ENCODE measurements around the gene ADGRG2.
A peak's percentile ranks its signal among the peaks of the same experiment; 100 is the strongest.
"Not testable (repeated sequence)": the region's sequence is repeated elsewhere in the genome, so short reads cannot be mapped to it uniquely, and the experiment has no call there.

Gene ADGRG2

DNA sequence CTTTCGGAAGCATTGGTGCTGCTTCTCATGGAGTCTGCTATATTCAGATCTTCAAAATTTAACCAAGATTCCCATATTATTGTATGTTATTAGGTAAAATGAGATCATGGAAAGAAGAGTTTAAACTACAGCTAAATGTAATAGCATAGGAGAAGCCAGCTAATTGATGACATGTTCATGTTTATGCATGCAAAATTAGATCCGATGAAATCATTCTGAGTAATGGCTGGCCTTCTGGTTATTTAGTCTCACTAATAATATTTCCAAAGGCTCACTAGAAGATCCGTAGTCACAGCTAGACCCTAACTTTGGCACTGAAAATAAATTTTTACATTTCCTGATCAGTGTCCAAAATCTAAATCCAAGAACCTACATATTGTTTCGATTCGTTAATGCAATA is 118.5 kb downstream of the ADGRG2 start:
- no peak for DNase-seq

DNA sequence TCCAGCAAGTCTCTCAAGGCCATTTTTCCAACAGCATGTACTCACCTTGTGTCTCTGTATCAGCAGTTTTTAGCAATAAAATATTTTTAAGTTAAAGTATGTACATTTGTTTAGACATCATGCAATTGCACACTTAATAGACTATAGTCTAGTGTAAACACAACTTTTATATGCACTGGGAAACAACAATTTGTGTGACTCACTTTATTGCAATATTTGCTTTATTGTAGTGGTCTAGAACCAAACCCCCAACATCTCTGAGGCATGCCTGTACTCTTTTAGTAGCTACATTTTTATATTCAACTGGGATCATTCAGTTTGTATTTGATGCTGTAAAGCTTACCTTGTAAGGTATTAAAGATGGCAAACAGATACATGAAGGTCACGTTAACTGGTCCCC is 123.6 kb downstream of the ADGRG2 start:
- DNase-seq, result no peak

DNA sequence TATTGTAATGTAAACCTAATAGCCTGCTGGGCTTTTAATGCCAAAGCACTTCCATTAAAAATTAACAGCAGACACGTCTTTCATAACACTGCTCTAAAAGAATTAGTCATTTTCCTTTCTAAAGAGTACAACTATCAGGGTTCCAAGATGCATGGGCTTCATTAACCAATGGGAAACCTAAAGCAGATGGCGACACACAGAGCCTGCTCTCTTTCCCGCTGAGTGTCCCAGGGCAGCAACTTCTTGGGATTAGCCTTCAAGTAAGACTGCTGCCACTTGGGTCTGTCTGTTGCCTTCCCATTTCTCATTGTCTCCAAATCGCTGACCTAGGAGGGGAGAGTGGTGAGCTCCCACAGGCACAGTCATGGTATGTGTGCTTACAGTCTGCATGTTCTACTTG is 124.4 kb downstream of the ADGRG2 start:
- DNase-seq, result no peak

DNA sequence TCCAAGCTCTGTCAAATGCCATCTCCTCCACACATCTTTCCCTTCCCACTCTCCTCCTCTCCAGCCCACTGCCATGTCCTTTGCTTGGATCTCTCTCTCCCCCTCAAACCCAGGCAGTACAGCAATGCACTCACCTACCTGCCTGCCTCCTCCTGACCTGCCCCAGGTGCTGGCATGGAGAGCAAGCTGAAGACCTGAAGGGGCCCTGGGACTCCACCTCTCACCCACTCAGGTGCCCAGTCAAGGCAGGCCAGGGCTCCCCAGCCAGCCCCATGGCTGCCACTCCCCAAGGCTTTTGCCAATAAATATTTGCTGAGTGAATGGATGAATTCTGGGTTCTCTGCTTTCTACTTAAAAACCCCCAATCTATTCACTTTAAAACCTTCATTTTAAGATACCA is 125.7 kb downstream of the ADGRG2 start:
- DNase-seq, result no peak

DNA sequence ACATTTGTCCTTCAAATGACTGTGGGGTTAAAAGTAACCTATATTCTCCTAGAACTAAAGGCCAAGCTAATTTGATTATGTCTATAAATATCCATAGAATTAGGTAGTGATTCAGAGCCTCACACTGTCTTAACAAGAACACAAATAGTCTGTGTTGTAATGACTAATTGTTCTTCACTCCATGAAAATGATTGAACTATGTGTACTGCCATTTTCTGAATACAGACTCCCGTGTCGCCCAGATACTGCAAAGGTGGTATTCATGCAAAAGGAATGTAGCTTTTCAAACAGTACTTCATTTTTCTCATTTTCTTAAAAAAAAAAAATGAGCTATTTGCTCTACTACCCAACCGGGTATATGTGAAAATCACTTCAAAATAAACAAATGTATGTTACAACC is 127.0 kb downstream of the ADGRG2 start:
- no peak for DNase-seq

DNA sequence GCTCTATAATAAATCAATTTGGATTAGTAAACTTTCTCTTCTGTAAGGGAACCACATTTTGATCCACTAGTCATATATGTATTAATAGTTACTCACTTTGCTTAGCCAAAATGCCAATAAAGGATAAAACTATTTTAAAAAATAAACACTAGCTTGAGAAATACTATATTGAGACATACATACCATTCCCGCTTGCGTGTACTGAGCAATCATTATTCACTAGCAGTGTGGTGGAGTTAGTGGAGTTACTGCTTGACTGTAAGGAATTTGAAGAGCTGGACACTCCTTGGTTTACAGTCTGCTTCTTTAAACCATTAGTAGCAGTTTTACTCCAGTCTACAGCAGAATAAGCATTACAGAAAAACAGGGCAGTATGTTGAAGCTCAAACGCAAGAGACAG is 127.6 kb downstream of the ADGRG2 start:
- DNase-seq, result no peak

DNA sequence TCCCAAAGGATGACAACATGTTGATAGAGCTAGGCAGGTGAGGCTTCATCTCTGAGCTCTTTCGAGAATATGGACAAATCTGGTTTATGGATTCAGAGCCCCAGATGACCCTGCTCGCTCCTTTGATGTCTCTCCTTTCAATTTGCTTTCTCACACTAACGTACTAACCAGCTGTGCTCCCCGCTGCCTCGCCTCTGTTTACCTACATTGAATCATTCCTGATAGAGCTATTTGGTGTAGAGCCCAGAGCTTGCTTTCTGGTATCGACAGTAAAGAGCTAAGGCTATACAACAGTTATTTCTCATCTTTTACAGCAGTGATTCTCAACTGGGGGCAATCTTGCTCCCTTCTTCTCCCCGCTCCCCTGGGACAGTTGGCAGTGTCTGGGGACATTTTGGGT is 129.4 kb downstream of the ADGRG2 start:
- DNase-seq, result no peak

DNA sequence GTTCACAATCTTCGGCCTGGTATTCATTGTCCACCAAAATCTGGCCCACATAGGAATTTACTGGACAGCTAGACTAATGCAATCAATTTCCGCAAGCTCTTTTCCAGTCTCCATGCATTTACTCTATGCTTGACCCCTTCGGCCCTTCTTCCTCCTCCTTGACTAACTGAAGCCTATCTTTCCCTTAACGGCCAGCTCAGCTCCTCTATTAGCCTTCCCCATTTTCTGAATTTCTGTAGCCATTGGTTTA is 137.2 kb downstream of the ADGRG2 start:
- no peak for DNase-seq

DNA sequence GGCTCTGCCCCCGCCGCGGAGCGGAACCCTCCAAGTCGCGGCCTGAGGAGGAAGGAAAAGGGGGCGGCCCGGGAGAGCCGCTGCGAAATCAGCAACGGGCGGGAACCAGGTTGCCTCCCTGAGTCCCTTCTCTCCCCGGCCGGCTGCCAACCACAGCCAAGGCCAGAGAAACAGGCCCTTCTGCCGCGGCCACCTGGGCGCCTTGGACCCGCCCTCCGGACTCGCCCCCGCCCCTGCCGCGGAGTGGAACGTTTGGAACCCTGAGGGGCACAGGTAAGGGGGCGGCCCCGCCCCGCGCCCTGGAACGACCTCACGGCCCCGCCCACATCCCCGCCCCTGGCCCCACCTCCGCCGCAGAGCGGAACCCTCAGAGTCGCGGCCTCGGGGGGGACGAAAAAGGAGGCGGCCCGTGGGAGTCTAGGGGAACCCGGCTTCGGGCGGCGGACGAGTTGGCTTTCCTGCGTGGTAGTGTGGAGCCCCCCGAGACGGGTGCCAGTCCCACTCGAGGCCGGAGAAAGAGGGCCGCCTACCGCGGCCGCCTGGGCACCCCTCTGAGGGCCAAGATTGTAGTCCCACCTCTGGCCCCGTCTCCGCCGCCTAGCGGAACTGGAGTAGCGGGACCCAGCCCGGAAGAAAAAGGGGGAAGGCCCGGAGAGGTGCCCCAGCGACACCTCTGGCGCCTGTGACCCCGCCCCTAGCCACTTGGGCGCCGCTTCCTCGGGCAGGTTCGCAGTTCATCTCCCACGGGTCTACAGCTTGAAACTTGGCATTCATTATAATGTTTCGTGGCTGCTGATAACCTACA is 137.7 kb downstream of the ADGRG2 start:
- peak; percentile 86 to 97 (median 96) for DNase-seq

DNA sequence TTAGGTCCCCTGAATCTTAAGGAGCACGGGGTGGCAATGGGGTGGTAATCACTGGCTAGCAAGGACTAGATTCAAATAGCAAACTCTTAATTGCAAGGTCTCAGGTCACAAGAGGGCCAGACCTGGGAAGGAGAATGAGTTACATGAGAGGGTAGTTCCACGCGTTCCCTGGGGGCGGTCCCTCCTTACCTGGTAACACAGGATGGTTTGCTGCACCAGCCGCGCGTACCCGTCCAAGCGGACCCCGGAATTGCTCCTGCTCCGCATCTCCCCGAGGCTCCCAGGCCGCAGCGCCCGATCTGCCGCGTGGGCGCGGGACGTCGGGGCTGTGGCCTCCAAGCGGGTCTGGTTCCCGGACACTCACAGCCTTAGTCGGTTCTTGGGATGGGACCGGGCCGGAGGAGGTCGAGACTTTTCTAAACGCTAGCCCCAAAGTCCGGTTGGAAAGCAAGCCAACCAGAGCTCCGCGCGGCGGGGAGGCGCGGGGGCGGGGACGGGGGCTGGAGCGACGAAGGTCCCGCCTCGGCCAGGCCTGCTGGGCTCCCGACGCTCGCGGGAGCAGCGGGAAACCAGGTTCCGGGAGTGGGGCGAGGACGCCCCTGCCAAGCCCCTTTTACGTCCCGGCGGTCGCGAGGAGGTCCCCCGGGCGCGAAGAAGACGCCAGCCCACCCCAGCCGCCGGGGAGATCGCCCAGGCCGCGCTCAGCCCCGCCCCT is 138.4 kb downstream of the ADGRG2 start, which contains the start of gene PHKA2:
Gene PHKA2, minus strand, starts transcription at position 449 of the 715 bp plus-strand sequence. Its CDS starts 182 bp downstream, at position 267.
- peak in 2 of 3 experiments; percentile 47 to 89 for DNase-seq

DNA sequence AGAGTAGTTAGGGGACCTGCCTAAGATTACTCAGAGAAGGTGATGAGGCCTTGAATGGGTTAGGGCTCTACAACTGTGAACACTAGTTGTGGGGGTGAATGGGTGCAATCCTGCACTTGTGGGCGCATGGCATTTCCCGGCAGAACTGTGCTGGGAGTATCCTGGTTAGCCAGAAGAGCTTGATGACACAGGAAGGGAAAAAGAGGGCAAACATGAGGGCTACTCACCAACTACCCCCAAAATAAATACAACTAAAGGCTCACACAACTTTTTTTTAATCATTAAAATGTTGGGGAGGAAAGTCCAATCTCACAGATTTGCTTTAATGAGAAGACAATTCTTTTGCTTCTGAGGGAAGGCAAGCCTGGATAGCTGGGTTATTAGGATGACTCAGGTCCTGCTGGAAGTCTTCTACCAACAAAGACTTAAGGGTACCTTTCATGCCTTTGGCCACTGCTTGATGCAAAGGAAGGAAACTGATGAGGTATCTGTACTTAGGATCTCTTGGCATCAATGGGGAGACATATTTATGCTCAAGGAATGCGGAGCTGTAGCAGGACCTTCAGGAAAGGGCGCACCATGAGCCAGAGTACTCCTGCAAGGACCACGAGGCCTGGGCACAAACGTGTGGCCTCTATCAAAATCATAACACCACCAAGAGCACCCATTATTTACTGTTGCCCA is 141.0 kb downstream of the ADGRG2 start:
- no peak for DNase-seq

DNA sequence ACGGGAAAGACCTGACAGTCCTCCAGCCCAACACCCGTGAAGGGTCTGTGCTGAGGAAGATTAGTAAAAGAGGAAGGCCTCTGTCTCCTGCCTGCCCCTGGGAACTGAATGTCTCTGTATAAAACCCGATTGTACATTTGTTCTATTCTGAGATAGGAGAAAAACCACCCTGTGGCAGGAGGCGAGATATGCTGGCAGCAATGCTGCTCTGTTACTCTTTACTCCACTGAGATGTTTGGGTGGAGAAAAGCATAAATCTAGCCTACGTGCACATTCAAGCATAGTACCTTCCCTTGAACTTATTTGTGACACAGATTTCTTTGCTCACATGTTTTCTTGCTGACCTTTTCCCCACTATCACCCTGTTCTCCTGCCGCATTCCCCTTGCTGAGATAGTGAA is 142.0 kb downstream of the ADGRG2 start:
- DNase-seq, result not testable (repeated sequence)

DNA sequence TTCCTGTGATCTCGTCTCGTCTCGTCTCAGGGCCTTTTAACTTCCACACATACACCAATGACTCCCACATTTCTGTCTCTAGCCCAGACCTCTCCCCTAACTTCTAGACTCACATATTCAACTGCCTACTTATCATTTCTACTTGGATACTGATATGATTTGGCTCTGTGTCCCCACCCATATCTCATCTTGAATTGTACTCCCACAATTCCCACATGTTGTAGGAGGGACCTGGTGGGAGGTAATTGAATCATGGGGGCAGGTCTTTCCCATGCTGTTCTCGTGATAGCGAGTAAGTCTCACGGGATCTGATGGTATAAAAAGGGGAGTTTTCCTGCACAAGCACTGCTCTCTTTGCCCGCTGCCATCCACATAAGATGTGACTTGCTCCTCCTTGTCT is 147.3 kb downstream of the ADGRG2 start:
- DNase-seq, result no peak

DNA sequence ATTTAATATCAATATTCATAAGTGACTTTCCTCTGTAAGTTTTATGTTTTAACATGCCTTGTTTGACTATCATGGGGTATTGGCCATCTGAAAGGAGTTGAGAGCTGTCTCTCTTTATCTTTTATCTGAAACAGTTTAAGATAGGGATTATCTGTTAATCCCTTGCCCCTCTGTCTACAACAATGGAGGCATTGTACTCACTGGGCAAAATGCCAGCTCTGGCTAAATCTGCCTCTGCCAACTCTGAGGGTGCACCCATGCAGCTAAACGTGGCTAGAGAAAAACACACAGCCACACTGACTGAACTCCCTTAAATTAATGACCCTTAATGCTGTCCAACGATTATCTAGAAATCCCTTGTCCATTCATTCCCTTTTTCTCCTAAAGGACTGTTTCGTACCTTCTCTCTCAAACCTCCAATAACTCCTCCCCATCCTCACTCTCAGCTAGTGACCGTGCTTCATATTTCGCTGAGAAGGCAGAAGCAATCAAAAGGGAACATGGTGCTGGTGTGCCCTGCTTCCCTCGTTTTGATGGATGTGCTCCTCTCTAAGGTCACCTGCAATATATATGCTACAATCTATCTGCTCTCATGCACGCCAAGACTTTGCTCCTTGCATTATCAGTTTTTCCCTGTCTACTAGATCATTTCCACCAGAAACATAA is 148.6 kb downstream of the ADGRG2 start:
- DNase-seq, result peak in 2 of 3 experiments; percentile 24 to 59

DNA sequence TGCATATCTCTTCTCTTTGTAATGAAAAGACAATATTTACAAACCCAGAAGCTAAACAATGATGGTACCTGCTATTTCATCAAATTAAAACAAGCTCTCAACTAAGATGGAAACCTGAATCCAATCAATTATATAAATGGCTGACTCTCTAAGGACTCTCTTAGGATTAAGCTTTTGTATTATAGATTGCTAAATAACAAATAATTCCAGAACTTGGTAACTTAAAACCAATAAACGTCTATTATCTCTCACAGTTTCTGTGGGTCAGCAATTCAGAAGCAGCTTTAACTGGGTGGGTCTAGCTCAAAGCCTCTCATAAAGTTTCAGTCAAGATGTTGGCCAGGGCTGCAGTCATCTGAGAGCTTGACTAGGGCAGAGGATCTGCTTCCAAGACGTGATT is 150.8 kb downstream of the ADGRG2 start:
- no peak for DNase-seq

DNA sequence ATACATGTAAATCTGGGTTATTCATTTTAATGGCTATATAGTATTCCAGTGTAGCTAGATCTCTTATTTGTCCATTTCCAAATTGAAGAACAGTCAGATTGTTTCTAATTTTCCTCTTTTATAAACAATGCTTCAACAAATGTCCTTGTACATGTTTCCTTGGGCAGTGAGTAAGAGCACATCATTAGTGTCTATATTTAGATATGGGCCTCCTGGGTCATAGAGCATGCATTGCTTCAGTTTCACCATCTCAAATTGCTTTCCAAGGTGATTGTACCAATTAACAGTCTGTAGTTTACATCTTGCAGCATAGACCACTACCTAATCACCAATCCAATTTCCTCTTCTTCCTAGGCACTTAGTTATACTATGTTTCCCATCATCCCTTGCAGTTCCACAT is 151.8 kb downstream of the ADGRG2 start:
- no peak for DNase-seq

DNA sequence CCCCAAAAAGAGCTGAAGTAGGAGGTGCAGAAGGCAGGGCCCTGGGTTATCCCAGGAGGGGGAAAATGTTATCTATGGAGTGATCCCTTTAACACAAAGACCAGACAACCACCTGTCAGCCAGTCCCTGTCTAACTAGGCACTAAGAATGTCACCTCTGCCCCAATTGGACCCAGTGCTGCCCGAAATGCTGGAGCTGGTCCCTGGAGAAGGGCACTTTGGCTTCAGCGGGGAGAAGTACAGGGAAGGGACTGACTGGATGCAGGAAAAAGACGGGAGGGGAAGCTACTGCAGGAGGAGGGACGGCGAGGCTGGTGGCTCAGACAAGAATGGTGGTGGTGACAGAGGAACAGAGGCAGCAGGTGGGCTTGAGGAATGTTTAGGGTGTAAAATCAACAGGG is 155.6 kb downstream of the ADGRG2 start:
- DNase-seq, result no peak

DNA sequence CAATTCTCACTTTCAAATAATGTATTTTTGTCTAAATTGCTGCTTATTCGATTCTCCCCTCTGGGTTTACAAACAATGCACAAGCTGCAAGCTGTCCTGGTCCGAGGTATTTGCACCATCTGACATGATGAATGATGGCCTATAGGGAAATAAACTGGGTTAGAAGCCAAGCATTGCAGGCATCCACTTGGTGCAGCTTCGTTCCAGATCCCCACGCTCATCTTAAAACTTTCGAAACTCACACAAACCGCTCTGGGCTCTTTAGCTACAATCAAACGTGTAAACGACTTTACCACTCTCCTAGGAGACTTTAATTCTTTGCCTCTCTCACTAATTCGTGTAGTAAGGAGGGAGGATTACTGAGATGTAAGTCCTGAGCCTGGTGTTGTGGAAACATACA is 157.4 kb downstream of the ADGRG2 start:
- no peak for DNase-seq

DNA sequence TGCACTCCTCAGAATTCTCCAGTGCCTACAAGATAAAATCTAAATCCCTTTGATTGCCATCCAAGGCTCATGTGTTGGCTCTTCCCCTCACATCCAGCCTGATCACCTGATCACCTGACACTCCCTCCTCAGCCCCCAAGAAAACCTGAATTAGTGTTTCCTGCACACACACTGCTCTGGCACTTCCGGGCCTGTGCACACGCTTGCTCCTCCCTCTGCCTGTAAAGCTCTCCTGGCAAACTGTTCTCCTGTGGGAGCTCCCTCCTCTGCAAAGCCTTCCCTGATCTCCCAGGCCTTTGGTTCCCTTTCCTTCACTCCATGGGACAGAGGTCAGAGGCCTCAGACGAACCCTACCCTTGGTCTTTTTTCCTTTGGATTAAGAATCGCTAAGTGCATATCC is 158.2 kb downstream of the ADGRG2 start:
- DNase-seq, result no peak

DNA sequence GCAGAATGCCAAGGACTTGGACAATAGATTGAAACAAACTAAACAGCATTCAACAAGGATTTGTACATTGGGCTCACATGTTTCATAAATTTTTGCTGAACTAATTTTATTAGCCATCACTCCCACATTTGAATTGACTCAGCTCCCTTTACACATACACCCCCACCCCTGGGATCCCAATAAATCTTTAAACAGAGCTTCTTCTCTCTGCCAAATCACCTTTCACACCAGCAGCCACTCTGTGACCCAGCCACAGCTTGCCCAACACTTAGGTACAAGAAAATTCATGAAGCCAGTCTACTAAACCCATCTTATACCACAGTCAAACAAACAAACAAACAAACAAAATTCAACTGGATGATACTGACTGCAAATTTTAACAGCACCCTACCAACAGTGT is 159.9 kb downstream of the ADGRG2 start:
- DNase-seq, result no peak

DNA sequence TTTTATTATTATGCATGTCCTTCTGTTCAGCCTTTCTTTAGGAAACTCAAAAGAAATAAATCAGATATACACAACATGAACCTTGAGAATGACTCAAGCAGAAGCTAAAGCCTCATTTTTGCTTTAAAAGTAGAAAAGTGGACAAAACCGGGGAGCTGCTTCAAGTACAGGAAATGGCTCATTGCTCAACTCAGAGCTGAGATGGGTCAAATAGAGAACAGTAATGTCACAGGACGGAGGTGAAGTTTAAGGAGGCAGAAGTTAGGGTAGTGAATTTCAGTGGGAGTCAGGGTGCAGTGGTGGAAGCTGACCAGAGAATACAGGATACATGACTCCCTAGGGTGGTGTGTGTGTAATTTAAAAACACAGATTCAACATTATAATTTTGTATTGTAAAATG is 160.6 kb downstream of the ADGRG2 start:
- no peak for DNase-seq

DNA sequence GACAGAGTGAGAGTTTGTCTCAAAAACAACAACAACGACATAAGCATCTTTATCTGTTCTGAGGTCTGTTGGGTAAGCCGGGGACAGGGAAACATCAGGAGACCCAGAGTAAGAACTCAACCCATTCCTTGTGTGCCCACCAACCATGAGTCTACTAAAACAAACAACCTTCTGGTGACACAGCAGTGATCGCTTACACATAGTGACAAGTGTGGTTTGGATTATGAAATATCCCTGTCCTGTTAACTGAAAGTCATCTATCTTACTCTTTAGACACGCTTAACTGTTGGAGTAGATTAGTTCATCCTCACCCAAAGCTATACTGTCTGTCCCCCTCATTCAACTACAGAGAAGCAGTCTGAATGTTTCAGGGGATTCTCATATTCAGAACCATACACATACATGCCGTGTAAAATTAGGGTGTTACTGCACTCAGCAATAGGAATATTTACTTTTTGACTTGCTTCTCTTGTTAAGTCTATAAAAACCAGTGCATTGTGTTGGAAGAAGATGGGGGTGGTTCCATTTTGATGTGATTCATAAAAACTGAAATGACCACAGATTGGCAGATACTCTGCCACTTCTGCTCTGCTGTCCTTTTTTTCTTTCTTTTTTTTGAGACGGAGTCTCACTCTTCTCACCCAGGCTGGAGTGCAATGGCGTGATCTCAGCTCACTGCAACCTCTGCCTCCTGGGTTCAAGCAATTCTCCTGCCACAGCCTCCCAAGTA is 165.8 kb downstream of the ADGRG2 start:
- no peak for DNase-seq

DNA sequence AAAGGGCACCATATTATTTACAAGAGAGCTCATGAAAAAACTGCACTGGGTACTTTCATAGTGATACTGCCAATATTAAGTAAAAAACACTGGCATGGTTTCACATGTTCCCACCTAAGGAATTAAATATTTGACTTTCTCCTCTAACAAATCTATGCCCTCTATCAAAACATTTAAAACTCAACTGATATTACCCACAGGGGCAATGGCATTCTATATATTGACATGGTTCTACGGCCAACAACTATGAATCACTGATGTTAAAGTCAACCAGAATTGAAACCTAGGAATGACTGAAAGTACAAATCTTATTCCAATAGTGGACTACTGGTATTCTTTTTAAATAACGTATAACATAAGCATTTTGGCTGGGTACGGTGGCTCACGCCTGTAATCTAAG is 166.6 kb downstream of the ADGRG2 start:
- DNase-seq, result no peak

Measured in NCI-H1417 (cell line).